Measurements from ENCODE around the gene OR8I2.
"Not testable (repeated sequence)": the region's sequence is repeated elsewhere in the genome, so short reads cannot be mapped to it uniquely, and the experiment has no call there.

The OR8I2 gene

DNA sequence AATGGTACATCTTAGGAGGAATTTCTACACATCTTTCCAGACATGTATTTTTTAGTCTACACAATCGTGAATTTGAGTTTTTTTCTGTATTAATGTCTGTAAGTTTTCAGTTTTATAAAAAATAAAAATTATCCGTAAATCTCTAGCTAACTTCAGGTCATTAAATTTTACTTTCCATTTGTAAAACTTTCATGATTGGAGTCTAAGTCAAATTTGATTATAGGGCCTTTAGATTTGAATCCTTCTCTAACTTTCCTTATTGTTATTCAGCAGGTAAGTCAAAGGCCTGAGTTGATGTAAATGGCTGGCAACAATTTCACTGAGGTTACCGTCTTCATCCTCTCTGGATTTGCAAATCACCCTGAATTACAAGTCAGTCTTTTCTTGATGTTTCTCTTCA, at the start of gene OR8I2:
OR8I2 (plus strand) TSS at position 301 of the 400 bp plus-strand sequence; CDS start at position 301, 0 bp downstream.
- TF ChIP-seq, protein P1, sequence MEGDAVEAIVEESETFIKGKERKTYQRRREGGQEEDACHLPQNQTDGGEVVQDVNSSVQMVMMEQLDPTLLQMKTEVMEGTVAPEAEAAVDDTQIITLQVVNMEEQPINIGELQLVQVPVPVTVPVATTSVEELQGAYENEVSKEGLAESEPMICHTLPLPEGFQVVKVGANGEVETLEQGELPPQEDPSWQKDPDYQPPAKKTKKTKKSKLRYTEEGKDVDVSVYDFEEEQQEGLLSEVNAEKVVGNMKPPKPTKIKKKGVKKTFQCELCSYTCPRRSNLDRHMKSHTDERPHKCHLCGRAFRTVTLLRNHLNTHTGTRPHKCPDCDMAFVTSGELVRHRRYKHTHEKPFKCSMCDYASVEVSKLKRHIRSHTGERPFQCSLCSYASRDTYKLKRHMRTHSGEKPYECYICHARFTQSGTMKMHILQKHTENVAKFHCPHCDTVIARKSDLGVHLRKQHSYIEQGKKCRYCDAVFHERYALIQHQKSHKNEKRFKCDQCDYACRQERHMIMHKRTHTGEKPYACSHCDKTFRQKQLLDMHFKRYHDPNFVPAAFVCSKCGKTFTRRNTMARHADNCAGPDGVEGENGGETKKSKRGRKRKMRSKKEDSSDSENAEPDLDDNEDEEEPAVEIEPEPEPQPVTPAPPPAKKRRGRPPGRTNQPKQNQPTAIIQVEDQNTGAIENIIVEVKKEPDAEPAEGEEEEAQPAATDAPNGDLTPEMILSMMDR (IDR thresholded peaks at IDR 0.05; ENCODE audit: control insufficient read depth, insufficient read depth, low read depth, low read length, missing control alignments), result no peak
- no peak within 1 kb of the TSS for H3K4me3 ChIP-seq (ENCODE audit: control insufficient read depth, low read depth, low read length)
- DNase-seq (ENCODE audit: low read depth), result no peak

DNA sequence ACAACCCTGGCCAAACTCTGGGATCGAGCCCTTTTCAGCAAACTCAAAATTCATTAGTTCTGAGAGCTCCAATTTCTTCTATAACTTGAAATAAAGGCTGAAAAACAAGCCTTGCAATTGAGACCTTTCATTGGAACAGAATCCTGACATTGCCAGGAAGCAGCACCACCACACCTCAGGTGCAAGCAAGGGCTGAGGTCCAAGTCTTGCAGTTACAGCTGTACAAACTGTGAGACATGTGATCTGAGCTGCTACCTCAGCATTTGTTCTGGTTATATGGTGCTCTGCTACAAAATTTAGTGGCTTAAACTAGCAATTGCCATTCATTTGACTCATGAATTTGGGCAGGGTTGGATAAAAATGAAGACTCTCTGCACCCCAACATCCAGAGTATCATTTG, 47.6 kb upstream of the OR8I2 start:
- DNase-seq (ENCODE audit: low read depth), result no peak
- H3K4me3 ChIP-seq (ENCODE audit: control insufficient read depth, low read depth, low read length), result no peak overlapping the region
- TF ChIP-seq, protein P1 (IDR thresholded peaks at IDR 0.05; ENCODE audit: control insufficient read depth, insufficient read depth, low read depth, low read length, missing control alignments), result no peak

DNA sequence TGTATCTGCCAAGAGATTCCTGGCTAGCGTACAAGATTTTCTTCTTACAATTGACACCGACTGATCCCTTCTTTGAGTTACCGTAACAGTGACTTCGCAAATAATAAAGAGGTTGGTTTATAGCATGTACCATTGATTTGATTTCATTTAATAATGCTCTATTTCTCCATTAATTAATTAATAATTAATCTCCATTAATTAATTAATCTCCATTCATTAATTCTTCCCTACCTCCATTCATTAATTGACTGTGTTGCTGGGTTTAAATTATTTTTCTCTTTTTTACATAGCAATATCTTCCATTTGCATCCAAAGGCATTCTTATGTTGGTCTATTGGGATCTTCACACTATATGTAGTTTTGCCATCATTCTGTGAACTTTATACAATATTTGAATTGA, 44.6 kb upstream of the OR8I2 start:
- no peak for DNase-seq (ENCODE audit: low read depth)
- H3K4me3 ChIP-seq (ENCODE audit: control insufficient read depth, low read depth, low read length), result no peak overlapping the region
- TF ChIP-seq, protein P1 (IDR thresholded peaks at IDR 0.05; ENCODE audit: control insufficient read depth, insufficient read depth, low read depth, low read length, missing control alignments), result no peak

- TF ChIP-seq, protein P1 (IDR thresholded peaks at IDR 0.05; ENCODE audit: control insufficient read depth, insufficient read depth, low read depth, low read length, missing control alignments), result no peak
- no peak for DNase-seq (ENCODE audit: low read depth)
- no peak overlapping the region for H3K4me3 ChIP-seq (ENCODE audit: control insufficient read depth, low read depth, low read length)
These were observed 43.6 kb upstream of the OR8I2 start for GRCh38 chr11:56049487-56049886.

DNA sequence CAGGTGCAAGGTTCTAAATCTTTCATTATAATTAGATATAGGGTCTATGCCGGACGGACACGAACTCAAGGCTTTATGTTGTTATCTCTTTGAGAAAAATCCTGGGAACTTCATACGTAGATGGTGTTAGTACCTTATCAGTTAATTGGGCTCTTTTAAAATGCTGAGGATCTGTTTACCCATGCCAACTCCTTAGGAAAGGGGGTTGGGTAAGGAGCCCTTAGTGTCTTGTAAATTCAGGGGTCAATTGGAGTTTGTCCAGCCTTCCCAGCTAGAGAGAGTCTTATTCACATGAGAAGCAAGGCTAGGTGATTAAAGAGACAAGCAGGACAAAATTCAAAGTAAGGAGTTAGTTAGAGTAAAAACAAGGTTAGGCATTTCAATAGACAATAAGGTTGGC, 36.7 kb upstream of the OR8I2 start:
- DNase-seq (ENCODE audit: low read depth); H3K4me3 ChIP-seq (ENCODE audit: control insufficient read depth, low read depth, low read length): not testable (repeated sequence)

DNA sequence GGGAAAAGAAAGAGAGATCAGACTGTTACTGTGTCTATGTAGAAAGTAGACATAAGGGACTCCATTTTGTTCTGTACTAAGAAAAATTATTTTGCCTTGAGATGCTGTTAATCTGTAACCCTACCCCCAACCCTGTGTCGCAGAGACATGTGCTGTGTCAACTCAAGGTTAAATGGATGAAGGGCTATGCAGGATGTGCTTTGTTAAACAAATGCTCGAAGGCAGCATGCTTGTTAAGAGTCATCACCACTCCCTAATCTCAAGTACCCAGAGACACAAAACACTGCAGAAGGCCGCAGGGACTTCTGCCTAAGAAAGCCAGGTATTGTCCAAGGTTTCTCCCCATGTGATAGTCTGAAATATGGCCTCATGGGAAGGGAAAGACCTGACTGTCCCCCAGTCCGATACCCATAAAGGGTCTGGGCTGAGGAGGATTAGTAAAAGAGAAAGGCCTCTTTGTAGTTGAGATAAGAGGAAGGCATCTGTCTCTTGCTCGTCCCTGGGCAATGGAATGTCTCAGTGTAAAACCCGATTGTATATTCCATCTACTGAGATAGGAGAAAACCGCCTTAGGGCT, 35.4 kb upstream of the OR8I2 start:
- DNase-seq (ENCODE audit: low read depth); H3K4me3 ChIP-seq (ENCODE audit: control insufficient read depth, low read depth, low read length): not testable (repeated sequence)

- DNase-seq (ENCODE audit: low read depth), result not testable (repeated sequence)
These were observed 34.8 kb upstream of the OR8I2 start for GRCh38 chr11:56058260-56058780.

DNA sequence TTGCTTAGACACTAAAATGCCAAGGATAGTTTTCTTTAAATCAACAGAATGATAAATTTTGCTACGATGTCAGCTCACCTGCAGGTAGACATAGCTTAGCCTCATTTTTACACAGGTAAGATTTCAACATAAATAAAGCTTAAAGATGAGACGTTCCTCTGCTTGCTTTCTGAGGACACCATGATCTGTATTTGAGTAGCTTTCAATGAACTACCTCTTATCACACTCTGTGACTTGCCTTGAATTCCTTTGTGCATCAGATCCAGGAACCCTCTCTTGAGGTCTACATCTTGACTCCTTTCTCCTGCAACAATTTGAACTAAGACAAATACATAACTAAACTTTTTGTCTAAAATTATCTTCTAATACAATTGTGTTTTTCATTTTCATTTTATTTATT, 26.1 kb upstream of the OR8I2 start:
- TF ChIP-seq, protein P1 (IDR thresholded peaks at IDR 0.05; ENCODE audit: control insufficient read depth, insufficient read depth, low read depth, low read length, missing control alignments), result no peak
- no peak for DNase-seq (ENCODE audit: low read depth)

More at GRCh38 chr11:56058260-56058780, 34.8 kb upstream of the OR8I2 start:
- H3K4me3 ChIP-seq (ENCODE audit: control insufficient read depth, low read depth, low read length), result not testable (repeated sequence)

More for the DNA sequence above, 26.1 kb upstream of the OR8I2 start:
- no peak overlapping the region for H3K4me3 ChIP-seq (ENCODE audit: control insufficient read depth, low read depth, low read length)
